Measurements from ENCODE around the gene NUCB1.
"Not testable (repeated sequence)": the region's sequence is repeated elsewhere in the genome, so short reads cannot be mapped to it uniquely, and the experiment has no call there.

GRCh38 chr19:48899386-48899749, 744 bp upstream of the NUCB1 start:
- TF ChIP-seq CTCF, POLR2A (IDR thresholded peaks at IDR 0.05): not testable (repeated sequence)

Measured in uterus (tissue), 2 donors.